Measurements from ENCODE around the gene SIT1.
A peak's percentile ranks its signal among the peaks of the same experiment; 100 is the strongest.

Gene SIT1, protein sequence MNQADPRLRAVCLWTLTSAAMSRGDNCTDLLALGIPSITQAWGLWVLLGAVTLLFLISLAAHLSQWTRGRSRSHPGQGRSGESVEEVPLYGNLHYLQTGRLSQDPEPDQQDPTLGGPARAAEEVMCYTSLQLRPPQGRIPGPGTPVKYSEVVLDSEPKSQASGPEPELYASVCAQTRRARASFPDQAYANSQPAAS

DNA sequence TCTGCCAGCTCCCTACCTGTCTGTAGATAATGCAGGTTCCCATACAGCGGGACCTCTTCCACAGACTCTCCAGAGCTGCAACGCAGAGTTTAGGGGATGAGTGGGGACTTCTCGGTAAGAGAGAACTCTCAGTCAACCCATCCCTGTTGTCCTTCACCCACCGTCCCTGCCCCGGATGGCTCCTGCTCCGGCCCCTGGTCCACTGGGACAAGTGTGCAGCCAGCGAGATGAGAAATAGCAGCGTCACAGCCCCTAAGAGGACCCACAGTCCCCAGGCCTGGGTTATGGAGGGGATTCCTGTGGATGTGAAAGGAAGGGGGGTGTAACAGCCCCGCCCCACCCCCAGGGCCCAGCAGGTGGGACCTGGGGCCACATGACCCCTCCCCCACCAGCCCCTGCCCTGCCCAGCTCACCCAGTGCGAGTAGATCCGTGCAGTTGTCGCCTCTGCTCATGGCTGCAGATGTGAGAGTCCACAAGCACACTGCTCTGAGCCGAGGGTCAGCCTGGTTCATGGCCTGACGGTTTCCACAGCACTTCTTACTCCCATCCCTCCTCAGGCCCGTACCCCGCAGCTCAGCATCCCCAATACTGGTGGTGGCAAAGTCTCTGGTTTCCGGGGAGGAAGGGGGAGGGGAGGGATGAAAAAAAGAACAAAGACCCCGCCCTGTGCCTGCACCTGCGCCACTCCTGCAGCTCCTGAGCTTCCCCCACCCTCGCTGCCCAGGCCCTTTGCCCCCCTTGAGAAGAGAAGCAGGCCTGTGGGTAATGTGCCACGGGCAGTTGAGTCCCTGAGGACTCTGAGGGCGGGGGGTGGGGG is at the start of gene SIT1:
Gene SIT1 (minus strand): TSS at position 591 of the 818 bp plus-strand sequence. CDS start 78 bp downstream, at position 513.
- DNase-seq = no peak

DNA sequence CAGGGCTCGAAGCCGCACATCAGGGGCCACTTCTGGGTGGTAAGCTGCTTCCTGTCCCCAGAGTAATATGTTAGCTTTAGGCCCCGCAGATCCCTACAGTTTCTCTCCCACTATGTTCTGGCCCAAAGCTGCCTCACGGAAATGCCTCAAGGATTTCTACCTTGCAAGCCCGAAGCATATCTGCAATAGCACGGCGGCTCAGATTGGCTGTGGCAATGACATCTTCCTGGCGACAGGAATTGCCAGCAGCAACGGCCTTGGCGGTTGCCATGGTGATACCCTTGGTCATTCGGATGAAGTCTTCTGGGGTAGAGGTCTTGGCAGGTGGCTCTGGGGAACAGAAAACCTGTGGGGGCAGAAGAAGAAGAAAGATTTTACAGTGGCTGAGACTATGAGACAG is 49.3 kb upstream of the SIT1 start:
- no peak for DNase-seq

DNA sequence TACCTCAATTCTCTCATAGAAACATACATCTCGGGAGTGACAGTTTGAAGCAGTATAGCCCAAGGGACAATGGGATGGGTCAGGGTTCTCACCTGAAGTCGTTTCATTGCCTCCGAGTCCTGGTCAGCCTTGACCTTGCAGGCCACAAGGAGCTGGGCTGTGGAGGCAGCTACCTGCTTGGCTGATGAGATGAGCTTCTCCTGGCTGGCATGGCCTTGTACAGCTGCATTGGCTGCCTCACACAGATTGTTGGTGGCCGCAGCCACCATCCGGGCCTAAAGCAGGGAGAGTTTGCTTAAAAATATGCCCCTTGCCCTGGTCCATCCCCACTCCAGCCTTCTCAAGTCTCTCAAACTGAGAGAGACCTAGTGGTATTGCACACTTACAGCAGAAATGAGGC is 47.5 kb upstream of the SIT1 start:
- DNase-seq = no peak

DNA sequence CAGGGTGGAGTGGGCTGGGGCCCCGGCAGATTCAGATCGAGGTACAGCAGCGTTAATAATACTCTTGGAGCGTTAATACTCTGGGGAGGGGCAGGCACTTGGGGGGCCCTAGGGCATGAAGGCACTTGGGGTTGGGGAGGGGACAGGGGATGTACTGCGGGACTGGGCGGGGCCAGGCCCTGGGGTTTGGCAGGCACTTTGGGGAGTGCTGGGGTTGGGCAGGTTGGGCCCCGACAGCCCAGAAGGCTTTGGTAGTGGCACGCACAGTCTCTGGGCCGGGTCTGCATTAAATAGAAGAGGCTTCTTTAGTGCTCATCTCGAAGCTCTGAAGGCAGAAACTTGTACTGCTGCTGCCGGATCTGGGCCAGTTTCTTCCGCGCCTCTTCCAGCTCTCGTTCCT is 46.8 kb upstream of the SIT1 start:
- no peak for DNase-seq

- peak; percentile 19 for DNase-seq
Observed at GRCh38 chr9:35696520-35697215, 45.9 kb upstream of the SIT1 start.

DNA sequence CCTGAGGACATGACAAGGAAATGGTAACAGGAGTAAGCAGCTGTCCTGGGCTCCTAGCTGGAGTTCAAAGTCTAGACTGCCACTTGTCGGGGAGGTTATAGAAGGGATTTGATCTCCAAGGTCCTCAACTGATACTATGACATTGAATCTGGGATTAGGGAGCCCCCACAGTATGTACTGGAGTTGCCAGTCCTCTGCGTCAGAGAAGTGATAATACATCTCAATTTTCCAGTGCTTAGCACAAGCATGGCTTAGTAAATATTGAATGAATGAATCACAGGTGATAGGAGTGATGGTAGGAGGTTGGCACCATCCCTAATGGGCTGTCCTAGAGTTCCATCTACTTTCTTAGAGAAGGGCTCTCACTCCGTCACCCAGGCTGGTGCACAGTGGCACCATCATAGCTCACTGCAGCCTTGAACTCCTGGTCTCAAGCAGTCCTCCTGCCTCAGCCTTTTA is 45.2 kb upstream of the SIT1 start:
- DNase-seq = no peak

- no peak for DNase-seq
Observed at GRCh38 chr9:35691757-35692301, 41.1 kb upstream of the SIT1 start.

- DNase-seq = no peak
Observed at GRCh38 chr9:35691334-35691650, 40.6 kb upstream of the SIT1 start.

DNA sequence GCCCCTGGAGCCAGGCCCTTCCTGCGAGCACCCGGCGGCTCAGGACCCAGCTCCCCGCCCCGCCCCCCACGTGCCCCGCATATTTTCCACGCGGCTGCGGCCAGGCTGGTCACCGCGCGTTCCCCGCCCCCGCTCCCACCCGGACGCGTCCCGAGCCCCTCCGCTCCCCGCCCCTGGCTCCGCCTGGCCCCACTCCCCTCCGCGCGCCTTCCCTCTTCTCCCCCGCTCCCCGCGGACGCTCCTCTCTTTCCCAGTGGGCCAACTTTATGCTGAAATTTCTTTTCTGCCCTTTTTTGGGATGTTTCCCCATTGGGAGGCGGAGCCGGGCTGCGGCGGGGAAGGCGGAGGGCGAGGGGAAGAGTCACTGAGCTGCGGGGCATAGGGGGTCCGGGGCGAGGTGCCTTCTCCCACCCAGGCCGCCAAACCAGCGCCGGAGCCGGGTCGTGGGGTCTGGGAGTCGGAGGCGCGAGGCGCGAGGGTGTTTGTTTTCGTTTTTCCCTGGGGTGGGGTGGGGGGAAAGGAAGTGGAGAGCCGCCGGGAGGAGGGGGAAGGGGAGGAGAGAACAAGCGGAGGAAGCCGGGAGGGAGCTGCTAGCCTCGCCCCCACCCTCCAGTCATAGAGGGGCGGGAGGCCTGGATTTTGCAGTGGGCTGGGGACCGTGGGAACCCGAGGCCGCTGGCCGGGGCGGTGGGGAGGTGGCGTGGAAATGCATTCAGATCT is 40.0 kb upstream of the SIT1 start:
- DNase-seq = no peak

DNA sequence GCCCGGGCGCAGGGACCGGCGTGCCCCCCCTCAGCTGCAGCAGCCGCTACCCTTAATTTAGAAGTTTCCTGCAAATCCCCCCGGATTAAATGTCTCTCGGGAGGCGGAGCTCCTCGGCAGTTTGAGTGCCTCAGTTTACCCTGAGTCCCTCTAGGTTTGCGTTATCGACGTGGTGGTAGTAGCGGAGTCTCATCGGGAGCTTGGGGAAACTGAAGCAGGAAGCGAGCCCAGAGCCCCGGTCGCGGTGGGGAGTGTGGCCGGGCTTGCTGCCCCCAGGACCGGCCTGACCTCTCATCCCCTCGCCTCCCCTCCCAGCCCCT is 39.5 kb upstream of the SIT1 start:
- DNase-seq = no peak

DNA sequence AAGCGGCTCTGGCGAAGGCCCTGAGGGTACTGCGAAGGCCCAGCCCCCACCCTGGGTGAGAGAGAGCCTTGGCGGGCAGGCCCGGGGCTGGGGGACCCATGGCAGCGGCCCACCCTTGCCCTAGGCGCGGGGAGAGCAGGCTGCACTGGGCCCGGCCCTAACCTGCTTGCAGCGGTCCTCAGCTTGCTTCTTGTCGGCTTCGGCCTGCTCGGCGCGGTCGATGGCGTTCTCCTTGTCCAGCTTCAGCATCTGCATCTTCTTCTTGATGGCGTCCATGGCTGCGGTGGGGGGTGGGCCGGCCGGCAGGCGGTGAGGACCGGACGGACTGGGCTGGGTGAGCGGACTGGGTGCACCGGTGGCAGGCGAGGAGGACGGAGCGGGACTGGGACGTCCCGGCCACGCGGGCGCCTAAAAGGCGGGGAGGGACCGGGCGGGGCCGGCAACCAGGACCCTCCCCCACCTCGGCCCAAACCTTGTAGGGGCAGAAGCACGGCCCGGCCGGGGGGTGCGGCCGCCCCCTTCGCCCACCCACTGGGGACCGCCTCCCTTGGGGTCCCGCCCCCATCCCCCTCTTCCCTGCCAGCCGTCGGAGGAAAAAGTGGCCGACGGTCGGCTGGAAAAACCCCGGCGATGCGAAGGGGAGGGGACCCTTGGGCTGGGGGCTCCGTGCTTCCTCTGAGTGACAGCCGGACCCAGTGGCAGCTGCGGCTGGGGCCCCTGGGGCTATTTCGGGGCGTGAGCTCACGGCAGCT is 39.0 kb upstream of the SIT1 start, which contains the start of gene TPM2:
Gene TPM2 (minus strand): TSS at position 384 of the 752 bp plus-strand sequence. CDS start 108 bp downstream, at position 276.
- no peak for DNase-seq

- no peak for DNase-seq
Observed at GRCh38 chr9:35688558-35689541, 38.1 kb upstream of the SIT1 start.

GRCh38 chr9:35687972-35688557 is 37.3 kb upstream of the SIT1 start:
- no peak for DNase-seq

DNA sequence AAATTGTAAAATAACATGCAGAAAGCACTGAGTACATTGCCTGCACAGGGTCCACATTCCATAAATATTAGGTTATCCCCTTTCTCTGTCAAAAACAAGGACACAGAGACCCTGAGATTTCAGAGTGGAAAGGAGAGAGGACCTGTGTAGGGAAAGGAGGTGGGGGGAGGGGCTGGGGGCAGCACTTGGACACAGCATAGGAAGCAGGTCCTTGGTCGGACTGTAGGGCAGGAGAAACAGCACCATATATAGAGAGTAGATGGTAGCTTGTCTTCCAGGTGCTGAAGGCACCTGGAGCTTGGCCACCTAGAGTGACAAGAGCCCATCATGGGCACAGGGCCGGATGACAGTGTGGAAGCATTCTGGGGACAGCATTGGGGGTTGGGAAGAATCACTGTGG is 36.6 kb upstream of the SIT1 start:
- DNase-seq = no peak

GRCh38 chr9:35686222-35687203 is 35.8 kb upstream of the SIT1 start:
- no peak for DNase-seq

GRCh38 chr9:35685506-35685905 is 34.8 kb upstream of the SIT1 start:
- DNase-seq = no peak

- DNase-seq = no peak
Observed at GRCh38 chr9:35684921-35685320, 34.2 kb upstream of the SIT1 start.

- DNase-seq = no peak
Observed at GRCh38 chr9:35683323-35683722, 32.6 kb upstream of the SIT1 start.
